ENCODE data around the gene BCDIN3D. TPM values are rescaled to one million over a fixed set of nuclear protein-coding genes. Genes with fewer than 3 reads are reported as not detected.

BCDIN3D gene
- total and polyA plus RNA-seq, 2 donors (not counting 3 experiments of a cell fraction or from before 2014, with no cell fraction given), result 1.8 to 3.1 TPM

DNA sequence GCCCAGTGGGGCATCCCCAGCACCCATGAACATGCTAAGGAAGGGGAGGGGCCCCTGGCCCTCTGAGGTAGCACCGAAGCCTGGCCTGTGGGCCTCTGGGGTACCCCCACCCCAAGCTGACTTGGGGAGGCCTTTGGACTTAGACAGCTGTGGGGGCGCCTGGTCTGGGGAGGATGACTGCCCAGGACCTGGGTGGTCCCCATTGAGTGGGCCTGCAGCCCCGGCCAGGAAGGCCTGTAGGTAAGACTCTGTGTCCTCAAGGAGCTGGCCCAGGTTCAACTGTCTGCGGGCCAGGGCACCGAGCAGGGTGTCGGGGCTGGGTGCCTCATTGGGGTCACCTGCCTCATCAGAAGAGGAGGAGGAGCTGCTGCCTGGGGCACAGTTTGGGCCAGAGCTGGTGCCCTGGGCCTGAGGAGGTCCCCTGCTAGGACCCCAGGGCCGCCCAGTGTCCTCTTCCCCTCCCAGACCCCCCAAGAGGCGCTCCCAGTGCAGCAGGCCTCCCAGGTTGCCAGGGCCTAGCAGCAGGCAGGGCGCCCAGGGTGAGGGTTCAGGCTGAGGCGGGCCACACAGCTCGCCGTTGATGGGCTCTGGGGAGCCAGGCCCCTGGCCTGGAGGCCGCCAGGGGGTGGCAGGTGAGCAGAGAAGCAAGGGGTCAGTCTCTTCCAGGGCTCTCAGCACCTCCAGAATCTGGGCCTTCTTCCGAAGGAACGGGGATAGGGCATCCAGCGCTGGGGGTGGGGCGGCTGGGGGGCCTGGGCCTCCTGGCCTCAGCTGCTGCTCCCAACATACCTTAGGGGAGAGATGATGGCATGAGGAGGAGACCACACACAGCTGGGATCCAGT lies 46.1 kb downstream of the BCDIN3D start:
- Histone ChIP-seq H3K4me3 (replicated peaks in 1 of 3; ENCODE audit: insufficient read depth in 1 of 3, low read depth in 1 of 3, low read length in 3 of 3) (no peak overlapping the region), H3K36me3 (ENCODE audit: control insufficient read depth in 2 of 2, extremely low read depth in 1 of 2, insufficient read depth in 2 of 2, low read length in 2 of 2) (peaks cover 5 to 50% of the 10 kb centered on the region in 2 experiments), H3K4me2 (ENCODE audit: insufficient read depth, low read length) (no peak overlapping the region), H3K9me3 (replicated peaks; ENCODE audit: control insufficient read depth, insufficient read depth, low read length) (no peaks in the 10 kb centered on the region), H3K4me1 (ENCODE audit: control insufficient read depth, extremely low read depth, insufficient read depth, low read length) (no peaks in the 10 kb centered on the region), H3K9ac (replicated peaks; ENCODE audit: extremely low read depth, insufficient read depth, low read length) (no peak overlapping the region), H4K20me1 (replicated peaks; ENCODE audit: control insufficient read depth, extremely low read depth, insufficient read depth, low read length) (no peaks in the 10 kb centered on the region), H3K79me2 (ENCODE audit: control insufficient read depth, insufficient read depth, low read length) (no peaks in the 10 kb centered on the region), H3K9me1 (replicated peaks; ENCODE audit: control insufficient read depth, extremely low read depth, insufficient read depth, low read length) (no peaks in the 10 kb centered on the region), H3K27me3 (ENCODE audit: control insufficient read depth in 2 of 2, insufficient read depth in 2 of 2, low read length in 2 of 2) (no peaks in the 10 kb centered on the region), H3K27ac (ENCODE audit: insufficient read depth, low read depth, low read length) (no peak overlapping the region), H2AFZ (ENCODE audit: low read depth, low read length) (no peak overlapping the region)
- CTCF ChIA-PET, result interaction anchor here (1.2 to 5.7 kb wide), 2 partner anchors 12 to 43 kb away, joined by 3 to 25 read pairs; no protein-coding TSS in a partner anchor
- FAIRE-seq, result no peak
- no peak for DNase-seq (ENCODE audit: low read depth, low spot score)
- POLR2A ChIA-PET, result no interaction called here
- intact Hi-C loops (cut with micrococcal nuclease) (no loop called here), dilution Hi-C loops (cut with MboI; ENCODE audit: extremely low pct_ligation_motif_present, low sequenced_read_pairs) (no loop called here)
- TF ChIP-seq POLR2A (IDR thresholded peaks at IDR 0.05; ENCODE audit: low read depth, low read length), result no peak
- no peak for TF ChIP-seq POLR2AphosphoS5 (IDR thresholded peaks at IDR 0.05; ENCODE audit: insufficient read depth, low read depth, low read length)
- TF ChIP-seq, protein P1, sequence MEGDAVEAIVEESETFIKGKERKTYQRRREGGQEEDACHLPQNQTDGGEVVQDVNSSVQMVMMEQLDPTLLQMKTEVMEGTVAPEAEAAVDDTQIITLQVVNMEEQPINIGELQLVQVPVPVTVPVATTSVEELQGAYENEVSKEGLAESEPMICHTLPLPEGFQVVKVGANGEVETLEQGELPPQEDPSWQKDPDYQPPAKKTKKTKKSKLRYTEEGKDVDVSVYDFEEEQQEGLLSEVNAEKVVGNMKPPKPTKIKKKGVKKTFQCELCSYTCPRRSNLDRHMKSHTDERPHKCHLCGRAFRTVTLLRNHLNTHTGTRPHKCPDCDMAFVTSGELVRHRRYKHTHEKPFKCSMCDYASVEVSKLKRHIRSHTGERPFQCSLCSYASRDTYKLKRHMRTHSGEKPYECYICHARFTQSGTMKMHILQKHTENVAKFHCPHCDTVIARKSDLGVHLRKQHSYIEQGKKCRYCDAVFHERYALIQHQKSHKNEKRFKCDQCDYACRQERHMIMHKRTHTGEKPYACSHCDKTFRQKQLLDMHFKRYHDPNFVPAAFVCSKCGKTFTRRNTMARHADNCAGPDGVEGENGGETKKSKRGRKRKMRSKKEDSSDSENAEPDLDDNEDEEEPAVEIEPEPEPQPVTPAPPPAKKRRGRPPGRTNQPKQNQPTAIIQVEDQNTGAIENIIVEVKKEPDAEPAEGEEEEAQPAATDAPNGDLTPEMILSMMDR (IDR thresholded peaks at IDR 0.05; ENCODE audit: extremely low read depth in 1 of 2, insufficient read depth in 1 of 2, low read depth in 1 of 2, low read length in 2 of 2), result no peak
- no peak for TF ChIP-seq MYC (IDR thresholded peaks at IDR 0.05; ENCODE audit: low read depth, low read length)
- TF ChIP-seq EZH2 (IDR thresholded peaks at IDR 0.05; ENCODE audit: borderline replicate concordance, low read depth, low read length, severe bottlenecking), result no peak
- TF ChIP-seq JUN (IDR thresholded peaks at IDR 0.05; ENCODE audit: borderline replicate concordance, insufficient read depth, insufficient read length, low read depth), result no peak
- no peak for TF ChIP-seq FOS (IDR thresholded peaks at IDR 0.05; ENCODE audit: borderline replicate concordance, insufficient read depth, low read length)
- BruUV-seq (replicated peaks), result no TSS peak
